GM19351 (cell line): Measurements from ENCODE around the gene HMGCLL1.

Source experiments
- ATAC-seq: cut with Tn5 transposase; IDR thresholded peaks from one replicate; pipeline ENCODE4 v1.9.1; 2021; ENCODE audit warnings: mild to moderate bottlenecking, moderate library complexity; ENCODE audit not compliant: unreplicated experiment

The HMGCLL1 gene

DNA sequence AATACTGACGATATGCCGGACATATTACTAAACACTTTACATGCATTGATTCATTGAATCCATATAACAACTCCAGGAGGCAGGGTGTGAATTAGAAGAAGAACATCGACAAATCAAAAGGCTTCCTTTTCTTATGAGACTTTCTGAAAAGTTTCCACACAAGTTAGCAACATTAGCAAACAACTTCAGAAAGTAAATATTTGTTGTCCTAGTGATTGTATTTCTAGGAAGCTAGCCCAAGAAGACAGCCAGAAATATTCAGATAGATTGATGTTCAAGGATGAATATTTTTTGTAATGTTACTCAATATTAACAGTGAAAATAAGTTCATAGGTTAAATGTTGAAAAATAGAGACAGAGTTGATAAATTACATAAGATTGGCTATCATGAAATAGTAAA lies 131.1 kb downstream of the HMGCLL1 start:
- no peak for ATAC-seq

DNA sequence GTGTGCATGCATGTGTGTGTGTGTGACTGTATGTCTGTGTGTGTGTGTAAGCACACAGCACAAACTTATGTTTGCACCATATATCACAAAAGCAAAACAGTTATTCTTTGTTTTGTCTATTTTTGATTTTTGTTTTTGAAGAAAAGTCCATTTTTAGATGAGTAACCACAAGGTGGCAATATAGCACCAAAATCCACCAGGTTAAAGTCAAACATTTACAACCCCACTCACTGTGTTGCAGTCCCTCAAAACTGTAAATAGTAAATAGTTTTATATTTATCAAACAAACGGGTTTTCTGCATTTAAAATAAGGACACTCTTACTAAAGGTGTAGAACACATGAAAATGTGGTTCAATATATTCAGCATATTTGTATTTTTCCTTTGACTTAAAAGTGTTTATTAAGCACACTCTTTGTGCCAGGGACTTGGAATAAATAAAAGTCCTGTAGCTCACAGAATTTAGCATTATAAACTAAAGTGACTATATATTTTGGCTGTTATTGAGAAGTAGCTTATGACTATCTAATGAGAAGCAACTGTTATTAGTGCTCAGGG lies 133.3 kb downstream of the HMGCLL1 start:
- peak; percentile 62 for ATAC-seq

DNA sequence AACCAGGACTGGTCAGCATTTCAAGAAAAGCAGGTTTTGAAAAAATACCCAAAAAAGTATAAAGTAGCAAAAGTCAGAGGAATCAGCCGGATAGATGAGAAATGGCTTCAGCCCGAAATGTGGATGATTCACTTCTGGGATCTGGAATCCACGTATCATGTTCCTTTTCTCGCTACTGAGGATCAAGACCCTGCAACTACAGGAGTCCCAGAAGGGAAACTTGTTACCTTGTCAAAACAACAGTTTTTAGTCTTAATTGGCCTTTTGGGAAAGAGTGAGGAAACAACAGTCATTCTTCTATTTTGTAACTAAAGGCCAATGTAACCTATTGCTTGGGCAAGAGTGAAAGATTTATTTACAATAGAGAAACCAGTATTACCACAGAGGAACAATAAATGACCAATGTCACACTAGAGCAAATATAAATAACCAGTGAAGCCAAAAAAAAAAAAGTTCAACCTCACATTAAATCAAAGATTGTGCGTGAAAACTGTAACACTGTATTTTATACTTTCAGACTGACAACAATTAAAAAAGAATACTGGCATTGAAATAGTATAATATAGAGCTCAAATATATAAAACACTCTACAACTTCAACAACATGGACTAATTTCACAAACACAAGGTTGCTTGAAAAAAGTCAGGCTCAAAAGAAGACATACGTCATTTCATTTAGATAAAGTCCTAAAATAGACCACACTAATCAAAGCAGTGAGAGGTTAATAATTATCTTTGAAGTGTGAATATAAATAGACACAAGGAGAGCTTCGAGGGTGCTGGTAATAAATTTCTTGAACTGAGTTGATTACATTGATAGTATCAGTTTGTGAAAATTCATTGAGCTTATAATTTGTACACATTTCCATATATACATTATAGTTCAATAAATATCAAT lies 135.5 kb downstream of the HMGCLL1 start:
- ATAC-seq: no peak

DNA sequence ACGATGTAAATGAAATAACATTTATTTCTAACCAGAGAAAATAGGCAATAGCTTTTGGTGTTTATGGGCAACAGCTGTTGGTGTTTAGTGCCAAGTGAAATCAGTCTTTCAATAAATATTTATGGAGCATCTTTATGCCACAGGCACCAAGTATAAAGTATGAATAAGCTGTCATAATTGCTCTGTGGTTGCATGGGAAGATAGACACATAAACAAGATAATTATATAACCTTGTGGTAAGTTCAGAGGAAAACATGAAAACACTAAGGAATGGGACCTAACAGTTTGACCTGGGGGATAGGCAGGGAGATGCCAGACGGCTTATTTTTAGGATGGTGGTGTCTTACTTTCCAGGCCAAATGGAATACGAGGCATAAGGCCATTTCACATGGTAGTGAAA lies 140.8 kb downstream of the HMGCLL1 start:
- no peak for ATAC-seq

DNA sequence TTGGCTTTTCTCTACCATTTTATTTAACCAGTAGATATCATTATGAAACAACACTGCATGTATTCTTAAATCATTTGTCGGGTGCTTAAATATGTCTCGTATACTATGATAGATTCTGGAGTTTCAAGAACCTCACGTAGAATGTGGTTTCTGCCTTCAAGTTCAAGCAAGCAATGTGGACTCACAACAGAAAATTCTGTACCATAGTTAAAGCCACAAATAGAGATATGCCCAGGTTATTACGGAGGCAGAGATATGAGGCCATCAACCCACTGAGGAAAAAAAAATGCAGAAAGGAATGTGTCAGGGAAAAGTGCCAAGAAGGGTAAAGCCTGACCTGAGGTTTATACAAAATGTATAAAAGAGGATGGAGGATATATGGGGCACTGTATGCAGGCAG lies 141.9 kb downstream of the HMGCLL1 start:
- no peak for ATAC-seq

DNA sequence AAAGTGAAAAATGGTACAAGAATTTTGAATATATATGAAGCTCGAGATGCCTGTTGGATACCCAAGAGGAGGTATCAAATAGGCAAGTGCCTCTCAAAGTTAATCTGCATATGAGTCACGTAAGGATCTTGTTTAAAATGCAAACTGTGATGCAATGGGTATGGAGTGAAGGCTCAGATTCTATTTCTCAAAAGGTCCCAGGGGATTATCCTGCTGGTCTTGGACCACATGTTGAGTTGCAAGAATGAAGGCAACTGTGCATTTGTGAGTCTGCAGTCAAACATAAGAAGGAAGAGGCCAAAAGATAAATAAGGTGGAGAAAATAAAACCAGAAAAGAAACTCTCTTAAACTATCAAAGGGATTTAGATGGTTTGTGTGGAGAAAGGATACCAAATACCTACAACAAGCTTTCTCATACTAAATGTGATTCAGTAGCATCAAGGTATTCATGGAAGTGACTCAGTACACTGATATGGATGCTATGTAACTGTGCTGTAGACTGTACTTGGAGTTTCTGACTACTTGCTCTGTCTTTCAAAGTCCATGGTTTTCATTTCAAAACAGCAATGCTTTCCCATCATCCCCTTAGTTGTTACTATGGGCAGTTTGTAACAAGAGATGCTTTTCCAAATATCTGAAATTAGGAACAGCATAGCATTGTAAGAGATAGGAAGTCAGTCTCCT lies 145.4 kb downstream of the HMGCLL1 start:
- no peak for ATAC-seq

DNA sequence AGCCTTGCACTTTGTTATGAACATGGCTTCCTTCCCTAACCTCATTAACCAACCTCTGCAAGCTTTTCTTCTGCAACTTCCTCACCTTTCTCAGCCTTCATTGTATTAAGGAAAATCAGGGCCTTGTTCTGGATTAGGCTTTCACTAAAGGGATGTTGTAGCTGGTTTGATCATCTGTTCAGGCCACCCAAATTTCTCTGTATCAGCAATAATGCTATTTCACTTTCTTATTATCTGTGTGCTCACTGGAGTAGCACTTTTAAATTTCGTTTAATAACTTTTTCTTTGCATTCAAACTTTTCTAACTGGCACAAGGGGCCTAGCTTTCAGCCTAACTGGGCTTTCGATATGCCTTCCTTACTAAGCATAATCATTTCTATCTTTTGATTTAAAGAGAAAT lies 155.1 kb downstream of the HMGCLL1 start:
- no peak for ATAC-seq

DNA sequence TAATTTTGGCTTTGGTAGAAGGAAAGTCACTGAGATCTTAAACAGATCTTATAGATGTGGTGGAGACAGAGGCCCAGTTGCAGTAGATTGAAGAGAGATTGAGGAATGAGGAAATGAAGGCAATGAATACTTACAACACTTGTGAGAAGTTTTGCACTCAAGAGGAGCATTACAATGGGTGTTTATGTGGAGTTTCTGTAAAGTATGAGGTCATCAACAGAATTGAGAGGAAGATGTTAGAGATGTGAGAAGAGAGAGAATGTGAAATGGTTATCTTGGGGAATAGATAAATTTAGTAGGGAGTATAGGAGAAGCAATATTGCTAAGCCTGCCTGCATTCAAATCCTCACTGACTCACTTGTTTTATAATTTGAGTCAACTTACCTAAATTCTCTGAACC lies 168.3 kb downstream of the HMGCLL1 start:
- no peak for ATAC-seq

DNA sequence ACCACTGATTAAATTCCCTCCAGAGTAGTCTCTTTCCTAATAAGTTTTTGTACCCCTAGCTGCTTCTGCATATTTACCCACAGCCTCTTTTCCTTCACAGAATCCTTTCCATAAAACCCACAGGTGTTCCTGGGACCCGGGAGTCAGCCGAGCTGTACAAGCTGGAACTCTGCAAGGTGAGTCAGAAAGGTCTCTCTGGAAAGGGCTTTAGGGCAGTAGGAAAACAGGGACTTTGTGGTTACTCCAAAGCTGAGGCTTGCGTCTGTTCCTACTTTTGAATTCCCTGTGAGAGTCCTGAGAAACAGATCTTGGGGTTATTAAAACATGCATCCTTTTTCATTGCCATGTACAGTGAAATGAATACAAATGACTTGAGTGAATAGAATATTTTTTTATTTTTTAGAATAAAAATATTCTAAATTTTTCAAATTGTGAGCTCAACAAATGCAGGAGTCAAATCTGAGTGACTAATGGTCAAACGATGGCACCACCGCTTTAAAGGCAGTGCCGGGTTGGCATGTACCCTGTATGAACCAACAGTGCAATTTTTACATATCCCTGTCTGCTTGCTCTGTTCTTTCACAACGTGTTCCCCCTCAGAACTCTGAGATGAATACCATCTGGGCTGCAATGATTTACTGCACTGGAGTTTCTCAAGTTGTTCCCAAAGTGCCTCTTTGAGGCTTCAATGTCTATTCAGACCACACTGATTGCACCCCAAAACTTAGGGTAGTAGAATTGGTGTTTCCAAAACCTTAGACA lies 173.3 kb downstream of the HMGCLL1 start:
- ATAC-seq: no peak

DNA sequence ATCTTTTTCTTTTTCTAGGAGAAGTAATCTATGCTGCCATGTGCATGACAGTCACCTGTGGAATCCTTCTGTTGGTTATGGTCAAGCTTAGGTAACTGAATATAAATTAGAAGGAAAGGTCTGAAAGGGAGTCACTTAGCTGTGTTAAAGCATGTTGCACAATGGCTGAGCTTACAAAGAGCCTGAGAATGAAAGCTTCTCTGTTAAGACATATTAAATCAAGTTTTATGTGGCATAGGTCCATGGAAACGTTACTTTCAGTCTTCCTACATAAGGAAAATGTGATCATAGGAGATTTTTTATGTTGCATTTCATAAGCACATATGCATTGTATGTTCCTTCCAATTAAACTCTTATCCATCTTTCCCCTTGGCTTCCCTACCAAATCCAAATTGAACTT lies 179.6 kb downstream of the HMGCLL1 start:
- ATAC-seq: no peak

DNA sequence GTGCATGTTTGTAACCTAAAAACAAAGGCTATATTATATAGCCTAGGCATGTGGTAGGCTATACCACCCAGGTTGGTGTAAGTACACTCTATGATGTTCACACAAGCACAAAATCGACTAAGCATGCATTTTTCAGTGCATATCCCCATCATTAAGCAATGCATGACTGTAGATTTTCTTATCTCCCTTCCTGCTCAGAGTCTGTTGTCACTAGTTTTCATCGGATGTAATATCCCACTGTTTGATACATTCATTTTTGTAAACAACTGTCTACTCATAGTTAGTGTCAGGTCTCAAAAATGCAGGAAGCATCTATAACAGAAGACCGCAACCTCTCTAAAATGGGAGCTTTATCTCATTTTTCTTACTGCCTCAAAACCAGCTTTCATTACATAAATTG lies 181.0 kb downstream of the HMGCLL1 start:
- ATAC-seq: no peak

DNA sequence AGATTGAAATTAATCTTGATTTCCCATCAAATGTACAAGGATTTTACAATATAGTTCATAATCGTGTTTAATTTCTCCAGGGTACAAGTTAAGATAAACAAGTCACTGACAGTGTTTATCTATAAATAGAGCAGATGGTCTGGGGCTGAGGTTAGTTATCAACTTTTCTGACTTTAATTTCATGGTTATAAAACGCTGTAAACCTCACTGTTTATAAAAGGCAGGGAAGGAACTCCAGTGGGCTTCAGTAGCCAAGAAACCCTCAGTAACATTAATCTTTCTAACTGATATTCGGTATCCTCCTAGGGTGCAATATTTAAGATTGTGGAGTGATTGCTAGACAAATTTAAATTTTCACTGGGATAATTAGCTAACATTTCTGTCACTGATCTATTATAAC lies 183.1 kb downstream of the HMGCLL1 start:
- no peak for ATAC-seq

DNA sequence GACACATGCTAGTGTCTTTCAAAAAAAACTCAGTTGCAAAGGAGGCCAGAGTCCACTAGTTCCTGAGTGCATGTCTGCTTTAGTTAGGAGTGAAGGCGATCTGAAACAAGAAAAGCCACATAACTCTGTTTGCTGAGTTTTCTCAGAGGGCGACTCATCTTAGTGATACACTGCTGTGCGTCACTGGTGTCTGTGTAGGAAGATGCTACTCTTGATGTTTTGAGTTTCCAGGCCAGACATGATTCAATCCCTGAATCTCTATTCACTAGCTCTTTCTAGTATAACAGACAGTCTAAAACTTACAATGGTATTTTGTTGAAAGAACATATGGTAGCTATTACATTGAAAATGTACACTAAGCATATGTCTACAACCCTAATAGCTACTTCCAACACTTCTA lies 190.8 kb downstream of the HMGCLL1 start:
- ATAC-seq: no peak
